Measurements from ENCODE around the gene PHC2. TPM values are rescaled to one million over a fixed set of nuclear protein-coding genes. Genes with fewer than 3 reads are reported as not detected.

Gene PHC2
- total RNA-seq, 1 donor, result 75.6 TPM

DNA sequence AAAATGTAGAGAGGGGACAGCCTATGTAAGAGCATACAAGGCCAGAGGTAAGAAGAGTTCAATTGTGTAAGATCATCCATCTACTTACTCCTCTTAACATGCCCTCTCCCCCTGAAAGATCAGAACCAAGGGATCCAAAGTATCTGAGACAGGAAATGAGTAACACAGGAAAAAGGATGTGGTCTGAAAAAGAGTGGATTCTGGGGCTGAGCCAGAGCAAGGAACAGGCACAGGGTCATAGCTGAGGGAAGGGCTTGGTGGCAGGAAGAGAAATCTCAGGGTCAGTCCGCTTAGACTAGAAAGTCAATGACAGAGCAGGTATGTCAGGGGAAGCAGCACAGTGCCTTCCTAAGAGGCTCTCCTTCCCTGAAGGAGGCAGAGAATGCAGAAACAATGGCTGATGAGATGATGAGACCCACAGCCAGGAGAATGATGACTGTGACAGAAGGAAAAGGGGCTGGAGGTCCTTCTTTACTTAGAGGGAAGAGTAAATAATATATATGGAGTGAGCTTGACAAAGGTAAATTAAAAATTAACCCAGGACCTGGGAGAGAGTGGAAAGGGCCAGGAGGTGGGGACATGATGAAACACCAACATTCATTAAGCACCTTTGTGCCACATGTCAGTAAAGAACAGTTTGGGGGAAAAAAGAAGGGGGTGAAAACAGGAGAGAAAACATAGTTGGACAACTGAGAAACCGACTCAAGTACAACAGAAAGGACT is 83.8 kb downstream of the PHC2 start:
- TF ChIP-seq CTCF (IDR thresholded peaks at IDR 0.05; ENCODE audit: insufficient read depth, low read depth, low read length), result no peak
- DNase-seq (ENCODE audit: low read depth), result peak; percentile 97
- H3K4me3 ChIP-seq (ENCODE audit: low read depth, low read length), result peak overlapping the region; percentile 85

- TF ChIP-seq CTCF (IDR thresholded peaks at IDR 0.05; ENCODE audit: insufficient read depth, low read depth, low read length), result no peak
- no peak for DNase-seq (ENCODE audit: low read depth)
Observed at GRCh38 chr1:33346533-33346926, 84.4 kb downstream of the PHC2 start.

DNA sequence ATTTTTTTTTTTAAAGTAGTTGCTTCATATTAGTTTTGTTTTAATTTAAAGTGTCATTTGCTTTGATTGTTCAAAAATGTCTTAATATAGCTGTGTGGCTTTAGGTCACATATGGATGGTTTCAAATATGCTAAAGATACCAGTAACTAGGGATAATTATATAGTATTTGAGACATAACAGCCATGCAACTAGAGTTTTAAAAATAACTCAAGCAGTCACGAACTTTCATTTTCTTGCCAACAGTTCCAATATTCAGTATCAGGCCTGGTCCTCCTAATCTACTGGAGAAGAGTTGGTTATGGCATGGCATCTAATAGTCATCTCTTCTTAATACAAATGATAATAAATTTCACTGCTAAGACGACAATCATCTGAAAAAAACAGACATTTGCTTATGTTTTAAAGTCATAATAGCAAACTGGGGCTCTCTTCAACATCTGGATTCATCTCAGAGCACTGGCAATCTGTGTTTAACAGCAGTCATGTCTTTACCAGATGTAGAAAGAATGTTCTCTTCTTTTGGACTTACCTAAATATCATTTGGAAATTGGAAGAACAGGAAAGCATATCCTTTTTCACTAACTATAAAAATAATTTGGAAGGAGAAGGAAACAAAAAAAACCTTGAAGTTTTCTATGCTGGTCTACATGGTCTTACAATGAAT is 85.9 kb downstream of the PHC2 start:
- no peak for TF ChIP-seq CTCF (IDR thresholded peaks at IDR 0.05; ENCODE audit: insufficient read depth, low read depth, low read length)
- no peak overlapping the region for H3K4me3 ChIP-seq (ENCODE audit: low read depth, low read length)
- peak; percentile 44 for DNase-seq (ENCODE audit: low read depth)

More at GRCh38 chr1:33346533-33346926, 84.4 kb downstream of the PHC2 start:
- H3K4me3 ChIP-seq (ENCODE audit: low read depth, low read length), result peak overlapping the region; percentile 85

DNA sequence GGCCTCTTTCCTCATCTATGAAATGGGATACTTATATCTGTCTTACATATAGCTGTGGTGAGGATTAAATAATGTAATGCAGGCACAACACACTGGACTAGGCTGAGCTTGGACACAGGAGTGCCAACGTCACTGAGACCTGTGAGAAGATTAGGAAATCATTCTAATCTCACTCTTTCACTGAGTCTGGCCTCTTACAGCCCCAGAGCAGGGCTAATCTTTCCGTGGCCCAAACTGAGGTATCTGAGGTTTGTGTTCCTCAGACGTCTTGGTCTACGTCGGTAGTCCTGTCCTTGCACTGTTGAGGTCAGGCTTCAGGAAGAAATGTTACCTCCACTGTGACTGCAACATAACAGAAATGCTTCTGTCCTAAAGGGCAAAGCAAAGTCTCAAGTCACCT is 87.4 kb downstream of the PHC2 start:
- no peak overlapping the region for H3K4me3 ChIP-seq (ENCODE audit: low read depth, low read length)
- no peak for TF ChIP-seq CTCF (IDR thresholded peaks at IDR 0.05; ENCODE audit: insufficient read depth, low read depth, low read length)
- peak; percentile 91 for DNase-seq (ENCODE audit: low read depth)

DNA sequence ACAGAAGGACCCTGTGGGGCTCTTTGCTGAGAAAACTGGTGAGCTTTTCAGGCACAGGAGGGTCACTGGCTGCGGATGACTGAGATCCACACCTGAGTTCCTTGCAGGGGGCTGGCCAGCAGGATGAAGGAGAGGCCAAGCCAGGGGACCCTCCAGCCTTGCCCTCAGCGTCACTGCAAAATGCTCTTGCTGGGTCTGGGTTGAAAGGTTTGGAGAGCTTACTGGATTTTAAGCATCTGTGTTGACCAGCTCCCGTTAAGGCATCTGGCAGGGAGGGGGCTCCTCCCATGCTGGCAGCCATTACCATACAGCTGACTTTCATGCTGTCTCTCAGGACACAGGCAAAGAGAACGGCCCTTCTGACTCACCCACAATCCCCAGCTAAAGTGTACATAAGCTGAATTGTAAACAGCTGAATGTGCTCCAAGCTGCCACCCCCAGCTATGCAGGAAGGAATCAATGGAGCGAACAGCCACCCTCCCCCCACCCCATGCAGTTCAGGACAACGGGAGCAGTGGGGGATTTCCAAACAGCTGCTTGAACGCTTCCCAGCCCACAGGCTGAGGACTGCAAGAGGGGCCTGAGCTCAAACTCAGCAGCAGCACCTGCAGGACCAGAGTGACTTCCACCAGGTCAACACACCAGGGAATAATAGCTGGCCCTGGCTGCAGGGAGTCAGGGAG is 88.7 kb downstream of the PHC2 start:
- peak; percentile 99 for DNase-seq (ENCODE audit: low read depth)
- peak overlapping the region; percentile 24 for H3K4me3 ChIP-seq (ENCODE audit: low read depth, low read length)
- TF ChIP-seq CTCF (IDR thresholded peaks at IDR 0.05; ENCODE audit: insufficient read depth, low read depth, low read length), result no peak

DNA sequence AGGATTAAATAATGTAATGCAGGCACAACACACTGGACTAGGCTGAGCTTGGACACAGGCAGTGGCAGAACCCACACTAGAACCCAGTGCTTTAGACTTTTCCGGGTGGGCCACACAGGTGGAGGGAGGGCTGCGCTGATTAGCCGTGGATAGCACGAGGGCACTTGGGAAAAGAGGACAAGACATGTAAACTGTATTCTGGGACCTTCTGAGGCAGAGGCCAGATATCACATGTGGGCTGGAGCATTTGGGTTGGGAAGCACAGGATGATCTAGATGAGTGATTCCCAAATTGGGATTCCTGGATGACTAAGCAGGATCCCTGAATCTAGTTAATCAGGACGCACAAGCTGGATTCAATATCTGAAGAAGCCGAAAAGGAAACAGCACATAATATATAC is 89.7 kb downstream of the PHC2 start:
- DNase-seq (ENCODE audit: low read depth), result peak; percentile 45
- no peak overlapping the region for H3K4me3 ChIP-seq (ENCODE audit: low read depth, low read length)
- no peak for TF ChIP-seq CTCF (IDR thresholded peaks at IDR 0.05; ENCODE audit: insufficient read depth, low read depth, low read length)

All from fibroblast of villous mesenchyme (primary cell).